Nephron progenitor cell (in vitro differentiated cells): ENCODE results near the gene TRABD2B.

ENCODE experiments used
- DNase-seq: peaks from one replicate; pipeline ENCODE4 v3.0.0; 2021
- H3K27ac Mint-ChIP-seq: 2 replicates; pipeline ENCODE4 v1.8.0; 2021; ENCODE audit warnings: mild to moderate bottlenecking, moderate library complexity, mixed read lengths
- H3K27me3 Mint-ChIP-seq: 2 replicates; pipeline ENCODE4 v1.8.0; 2021; ENCODE audit warnings: mild to moderate bottlenecking, low read depth, mixed read lengths; ENCODE audit not compliant: poor library complexity
- H3K36me3 Mint-ChIP-seq: 2 replicates; pipeline ENCODE4 v1.8.0; 2021; ENCODE audit warnings: low read depth, mixed read lengths
- H3K4me1 Mint-ChIP-seq: 2 replicates; pipeline ENCODE4 v1.8.0; 2021; ENCODE audit warnings: mixed read lengths
- H3K4me3 Mint-ChIP-seq: 2 replicates; pipeline ENCODE4 v1.8.0; 2021; ENCODE audit warnings: mild to moderate bottlenecking, moderate library complexity, mixed read lengths
- H3K9me3 Mint-ChIP-seq: 2 replicates; pipeline ENCODE4 v1.8.0; 2021; ENCODE audit warnings: mild to moderate bottlenecking, moderate library complexity, mixed read lengths
- CTCF ChIP-seq: fragments of 200-600 bp; sonication (generic); IDR thresholded peaks from 2 replicates; pipeline ENCODE4 v1.5.0; 2021; ENCODE audit warnings: antibody characterized with exemption

TRABD2B gene

GRCh38 chr1:48018799-48019198 lies 21.6 kb upstream of the TRABD2B start:
- no peak for TF ChIP-seq CTCF
- peak overlapping the region; percentile 44 for H3K27ac Mint-ChIP-seq
- no peaks in the 10 kb centered on the region for H3K36me3 Mint-ChIP-seq
- no peak for DNase-seq
- H3K4me3 Mint-ChIP-seq: no peak overlapping the region
- H3K27me3 Mint-ChIP-seq: peaks cover 23% of the 10 kb centered on the region
- H3K9me3 Mint-ChIP-seq: no peaks in the 10 kb centered on the region
- H3K4me1 Mint-ChIP-seq: peaks cover 52% of the 10 kb centered on the region

- Mint-ChIP-seq H3K9me3 (no peaks in the 10 kb centered on the region), H3K4me3 (no peak overlapping the region), H3K27ac (no peak overlapping the region), H3K4me1 (peaks cover 52% of the 10 kb centered on the region), H3K36me3 (no peaks in the 10 kb centered on the region), H3K27me3 (peaks cover 27% of the 10 kb centered on the region)
- DNase-seq: no peak
- no peak for TF ChIP-seq CTCF
These were observed 20.5 kb upstream of the TRABD2B start for GRCh38 chr1:48017716-48018115.

- Mint-ChIP-seq H3K4me3 (no peak overlapping the region), H3K9me3 (no peaks in the 10 kb centered on the region), H3K27me3 (peaks cover 31% of the 10 kb centered on the region), H3K4me1 (peaks cover 43% of the 10 kb centered on the region), H3K36me3 (no peaks in the 10 kb centered on the region), H3K27ac (no peak overlapping the region)
- TF ChIP-seq CTCF: no peak
- no peak for DNase-seq
These were observed 19.3 kb upstream of the TRABD2B start for GRCh38 chr1:48016515-48016914.

- peaks cover 36% of the 10 kb centered on the region for H3K27me3 Mint-ChIP-seq
These were observed 16.1 kb upstream of the TRABD2B start for GRCh38 chr1:48013270-48013669.

GRCh38 chr1:48007047-48007446 lies 9.9 kb upstream of the TRABD2B start:
- H3K27ac Mint-ChIP-seq: no peak overlapping the region
- no peak for TF ChIP-seq CTCF
- no peak overlapping the region for H3K4me3 Mint-ChIP-seq
- H3K4me1 Mint-ChIP-seq: peaks cover 11% of the 10 kb centered on the region
- H3K36me3 Mint-ChIP-seq: no peaks in the 10 kb centered on the region
- H3K27me3 Mint-ChIP-seq: peaks cover 14% of the 10 kb centered on the region
- DNase-seq: no peak
- H3K9me3 Mint-ChIP-seq: no peaks in the 10 kb centered on the region

More at GRCh38 chr1:48013270-48013669, 16.1 kb upstream of the TRABD2B start:
- no peaks in the 10 kb centered on the region for H3K36me3 Mint-ChIP-seq
- H3K4me1 Mint-ChIP-seq: peaks cover 20% of the 10 kb centered on the region
- no peak for TF ChIP-seq CTCF
- no peak overlapping the region for H3K27ac Mint-ChIP-seq
- no peak for DNase-seq
- no peak overlapping the region for H3K4me3 Mint-ChIP-seq
- H3K9me3 Mint-ChIP-seq: no peaks in the 10 kb centered on the region

GRCh38 chr1:48006264-48006663 lies 9.1 kb upstream of the TRABD2B start:
- TF ChIP-seq CTCF: no peak
- no peak for DNase-seq
- Mint-ChIP-seq H3K27ac (no peak overlapping the region), H3K9me3 (no peaks in the 10 kb centered on the region), H3K4me3 (no peak overlapping the region), H3K27me3 (peaks cover 15% of the 10 kb centered on the region), H3K36me3 (no peaks in the 10 kb centered on the region), H3K4me1 (peaks cover 18% of the 10 kb centered on the region)
